ENCODE results near the gene CMSS1.

Gene CMSS1

DNA sequence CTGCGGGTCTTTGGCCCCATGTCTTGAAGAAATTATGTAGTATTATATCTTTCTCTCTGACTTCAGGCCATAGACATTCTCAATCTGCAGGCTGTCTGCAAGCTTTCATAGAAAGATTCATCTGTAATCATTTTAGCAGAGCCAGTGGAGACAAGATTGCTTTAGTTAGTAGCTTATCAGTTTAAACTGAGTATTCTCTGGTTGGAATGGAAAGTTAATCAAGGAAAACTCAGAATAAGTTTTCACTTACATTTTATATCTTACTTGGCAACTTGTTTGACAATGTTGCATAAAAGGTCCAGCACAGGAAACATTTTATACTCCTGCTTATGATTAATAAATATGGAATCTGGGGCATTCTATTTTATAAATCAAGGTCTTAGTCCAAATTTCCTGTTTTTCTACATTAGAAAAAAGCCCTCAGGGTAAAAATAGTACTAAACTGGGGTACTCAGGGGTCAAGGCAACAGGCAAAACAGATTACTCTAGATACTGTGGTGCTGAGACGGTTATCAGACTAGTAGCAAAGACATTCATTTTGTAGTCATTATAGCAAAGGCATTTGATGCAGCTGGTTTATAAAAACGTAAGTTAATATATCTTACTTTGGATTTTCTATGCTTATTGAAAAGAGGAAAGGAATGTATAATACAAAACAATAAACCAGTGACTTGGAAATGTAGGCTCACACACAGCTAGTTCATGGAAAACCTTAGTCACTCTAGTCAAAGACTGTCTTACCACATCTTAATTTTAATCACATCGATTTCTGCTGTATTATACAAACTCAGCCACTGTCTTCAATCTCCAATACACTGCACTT is 341.9 kb downstream of the CMSS1 start:
- no peak for FAIRE-seq

DNA sequence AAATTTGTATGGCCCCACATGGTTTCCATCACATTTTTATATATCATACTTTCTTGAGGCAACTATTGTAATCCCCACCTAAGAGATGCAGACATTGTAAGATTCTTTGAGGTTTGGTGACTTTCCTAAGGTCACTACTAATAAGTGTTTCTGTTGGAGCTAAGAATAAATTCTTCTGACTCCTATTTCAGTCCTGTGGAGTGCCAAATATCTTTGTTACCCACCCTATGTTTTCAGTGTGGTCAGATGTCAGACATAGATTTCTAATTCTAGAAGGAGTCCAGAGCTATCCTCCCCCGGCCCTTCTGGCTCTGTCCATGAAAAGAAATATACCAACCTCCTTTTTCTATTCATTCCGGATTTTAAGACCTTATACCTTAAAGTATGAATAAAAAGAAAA is 342.9 kb downstream of the CMSS1 start:
- FAIRE-seq: no peak

DNA sequence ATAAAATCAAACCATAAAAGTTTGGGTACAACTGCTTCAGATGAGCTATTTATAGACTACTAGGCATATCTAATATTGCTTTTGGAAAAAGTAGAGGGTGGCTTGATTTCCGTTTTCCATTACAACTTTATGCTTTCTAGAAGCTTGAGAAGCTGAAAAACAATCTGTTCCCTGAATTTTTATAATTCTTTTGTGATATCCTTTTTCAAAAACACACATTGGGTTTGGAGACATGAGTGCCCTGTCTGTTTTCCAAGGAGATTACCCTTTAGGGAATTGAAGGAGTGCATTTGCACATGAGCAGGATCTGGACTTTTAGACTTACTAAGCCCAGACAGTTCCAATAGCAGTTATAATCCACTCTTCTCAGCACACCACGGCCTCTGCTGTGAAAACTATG is 346.1 kb downstream of the CMSS1 start:
- no peak for FAIRE-seq

DNA sequence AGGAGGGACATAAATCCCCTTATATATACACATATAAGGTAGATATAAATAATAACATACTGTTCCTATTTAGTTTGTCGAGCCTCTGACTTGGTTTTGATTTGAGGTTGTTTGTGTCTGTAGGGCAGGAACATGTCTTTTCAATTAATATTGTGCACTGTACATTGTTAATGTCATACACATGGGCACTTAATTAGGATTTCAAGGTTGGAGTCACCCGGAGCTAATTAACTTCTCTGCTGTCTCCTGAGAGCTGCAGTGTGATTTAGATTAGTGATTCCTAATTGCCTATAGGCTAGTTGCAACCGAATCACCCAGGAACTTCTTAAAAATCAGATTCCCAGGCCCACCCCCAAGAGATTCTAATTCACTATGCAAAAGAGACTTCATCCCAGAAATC is 347.1 kb downstream of the CMSS1 start:
- FAIRE-seq: no peak

DNA sequence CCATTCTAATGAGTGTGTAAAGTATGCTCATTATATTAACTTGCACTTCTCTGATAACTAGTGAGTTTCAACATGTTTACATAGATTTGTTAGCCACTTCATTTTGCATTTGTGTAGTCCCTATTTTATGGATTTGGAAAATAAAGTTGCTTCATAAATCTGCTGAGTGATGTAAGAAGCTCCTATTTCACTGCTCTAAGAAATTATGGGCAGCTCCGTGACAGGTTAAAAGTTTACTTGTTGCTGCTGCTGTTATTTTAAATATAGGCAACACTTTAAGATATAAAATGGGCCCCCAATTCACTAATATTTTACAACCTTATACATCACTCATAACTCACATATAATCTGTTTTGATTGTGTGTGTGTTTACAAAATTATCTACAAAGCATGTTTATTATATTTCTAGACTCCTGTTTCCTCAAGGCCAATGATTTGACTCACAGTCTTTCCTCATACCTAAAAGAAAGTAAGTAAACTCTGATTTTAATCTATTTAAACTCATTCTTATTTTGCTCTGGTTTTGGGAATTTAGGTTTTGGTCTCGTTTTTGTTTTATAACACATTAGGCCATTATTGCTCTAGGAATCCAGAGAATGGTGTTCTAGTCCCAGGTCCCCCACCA is 348.4 kb downstream of the CMSS1 start:
- no peak for FAIRE-seq

DNA sequence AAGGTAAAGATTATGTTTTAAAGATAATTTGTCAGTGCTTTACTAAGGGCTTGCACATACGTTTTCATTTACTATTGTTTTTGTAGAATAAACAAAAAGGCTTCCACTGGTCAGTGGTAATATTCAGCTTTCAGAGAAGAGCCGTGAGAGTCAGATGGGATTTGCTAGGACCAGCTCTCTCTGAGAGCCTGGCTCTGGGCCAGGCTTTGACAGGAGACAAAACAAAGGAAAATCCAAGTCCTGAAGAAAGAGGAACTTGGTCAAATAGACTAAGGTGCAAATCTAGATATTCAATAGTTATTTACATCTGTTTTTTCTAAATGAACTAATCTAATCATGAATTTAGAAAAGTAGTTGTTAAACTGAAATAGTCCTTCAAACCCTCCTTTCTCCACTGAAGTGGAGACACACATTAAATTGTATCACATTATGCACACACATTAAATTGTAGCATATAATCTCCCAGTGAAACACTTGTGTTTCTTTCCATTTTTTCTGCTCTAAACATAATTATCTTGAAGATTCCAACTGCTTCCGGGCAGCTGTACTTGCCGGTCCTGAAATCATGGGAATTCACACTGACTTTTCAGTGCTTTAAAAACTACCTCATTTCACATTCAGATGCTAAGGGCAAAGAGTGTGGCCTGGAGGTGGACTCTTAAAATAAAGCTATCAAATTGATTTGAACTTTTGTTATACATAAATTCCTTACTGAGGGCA is 351.7 kb downstream of the CMSS1 start:
- FAIRE-seq: no peak

DNA sequence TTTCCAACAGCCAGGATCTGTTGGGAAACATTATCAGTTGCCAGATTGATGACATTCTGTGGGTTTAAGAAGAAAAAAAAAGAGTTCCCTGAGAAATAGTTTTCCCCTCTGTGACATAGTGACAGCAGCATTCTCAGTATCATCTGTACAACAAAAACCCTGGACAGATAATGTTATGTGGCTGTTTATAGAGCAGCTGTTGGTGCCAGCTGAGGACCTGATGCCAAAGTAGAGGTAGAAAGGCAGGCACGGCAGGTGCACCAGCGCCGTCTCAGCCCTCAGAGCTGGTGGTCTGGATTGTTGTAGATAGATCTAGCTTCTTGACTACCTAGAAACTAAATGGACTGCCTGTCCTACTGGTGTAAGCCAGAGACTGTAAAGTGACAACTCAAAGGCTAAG is 352.8 kb downstream of the CMSS1 start:
- no peak for FAIRE-seq

DNA sequence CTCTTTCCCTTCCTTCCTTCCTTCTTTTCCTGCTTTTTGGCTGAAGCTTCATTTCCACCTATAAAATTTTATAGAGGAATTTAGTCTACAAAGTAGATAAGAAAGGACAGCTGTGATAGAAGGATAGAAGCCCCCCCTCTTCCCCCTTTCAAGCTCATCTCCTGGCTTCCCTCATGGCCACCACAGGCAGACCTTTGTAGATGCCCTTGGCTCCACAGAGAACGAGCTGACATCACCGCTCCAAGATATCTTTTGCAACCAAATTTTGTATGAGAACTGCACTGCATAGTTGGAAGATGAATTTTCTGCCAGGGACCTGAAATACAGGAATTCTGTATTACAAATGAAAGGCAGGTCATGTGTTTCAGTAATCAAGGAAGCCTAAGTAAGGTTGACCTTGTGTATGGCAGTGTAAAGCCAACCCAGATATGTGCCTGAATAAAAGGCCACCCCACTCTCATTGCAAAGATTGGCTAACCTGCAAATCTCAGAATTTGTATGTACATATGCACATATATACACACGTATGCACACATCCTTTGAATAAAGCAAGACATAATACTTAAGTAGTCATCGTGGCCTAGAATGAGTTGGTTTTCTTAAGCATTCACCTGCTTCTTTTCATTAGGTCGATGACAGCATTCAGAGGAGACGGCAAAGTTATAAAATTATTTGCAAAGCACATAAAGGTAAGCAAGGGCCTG is 353.7 kb downstream of the CMSS1 start:
- no peak for FAIRE-seq

DNA sequence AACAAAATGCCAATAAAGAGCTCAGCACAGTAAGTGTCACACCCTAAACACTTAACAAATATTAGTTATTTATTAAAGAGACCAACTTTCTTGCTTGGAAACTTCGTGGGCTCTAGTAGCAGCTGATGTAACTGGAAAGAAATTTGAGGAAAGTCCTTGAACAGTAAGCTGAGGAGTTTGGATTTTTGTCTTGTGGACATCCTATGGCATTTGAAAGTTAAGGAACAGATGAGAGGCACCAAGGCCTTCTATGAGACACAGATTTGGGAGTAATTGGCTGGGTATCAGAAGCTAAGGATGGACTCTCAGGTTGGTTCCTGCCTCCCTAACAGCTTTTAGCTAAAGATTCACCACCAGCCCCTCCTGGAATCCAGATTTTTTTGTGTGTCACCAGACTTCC is 356.3 kb downstream of the CMSS1 start:
- FAIRE-seq: no peak

DNA sequence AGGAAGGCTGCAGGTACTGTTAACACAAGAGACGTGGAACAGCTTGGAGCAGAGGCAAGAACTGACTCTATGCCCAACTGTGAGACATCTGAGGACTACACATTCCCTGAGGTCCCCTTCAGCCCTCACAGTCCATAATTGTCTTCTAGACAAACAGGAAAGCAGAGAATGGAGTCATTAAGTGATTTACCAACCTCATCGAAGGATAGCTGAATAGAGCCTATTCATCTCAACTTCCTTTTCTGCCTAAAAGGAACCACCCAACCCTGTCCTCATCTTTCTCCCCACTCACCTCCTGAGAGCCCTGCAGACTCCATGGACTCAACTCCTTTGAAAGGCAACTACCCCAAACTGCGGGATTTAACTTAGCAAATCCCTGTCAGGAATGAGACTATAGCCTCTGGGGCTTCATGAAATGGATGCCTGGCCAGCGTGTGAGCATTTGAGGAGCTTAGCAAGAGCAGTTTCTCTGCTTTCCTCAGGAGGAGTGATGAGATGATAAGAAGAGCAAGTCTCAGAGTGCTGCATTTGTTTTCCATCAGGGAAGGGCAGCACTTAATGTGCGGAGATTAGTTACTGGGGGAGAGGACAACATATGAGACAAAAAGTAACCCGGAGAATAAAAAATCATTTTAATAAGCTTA is 358.1 kb downstream of the CMSS1 start:
- FAIRE-seq: no peak

DNA sequence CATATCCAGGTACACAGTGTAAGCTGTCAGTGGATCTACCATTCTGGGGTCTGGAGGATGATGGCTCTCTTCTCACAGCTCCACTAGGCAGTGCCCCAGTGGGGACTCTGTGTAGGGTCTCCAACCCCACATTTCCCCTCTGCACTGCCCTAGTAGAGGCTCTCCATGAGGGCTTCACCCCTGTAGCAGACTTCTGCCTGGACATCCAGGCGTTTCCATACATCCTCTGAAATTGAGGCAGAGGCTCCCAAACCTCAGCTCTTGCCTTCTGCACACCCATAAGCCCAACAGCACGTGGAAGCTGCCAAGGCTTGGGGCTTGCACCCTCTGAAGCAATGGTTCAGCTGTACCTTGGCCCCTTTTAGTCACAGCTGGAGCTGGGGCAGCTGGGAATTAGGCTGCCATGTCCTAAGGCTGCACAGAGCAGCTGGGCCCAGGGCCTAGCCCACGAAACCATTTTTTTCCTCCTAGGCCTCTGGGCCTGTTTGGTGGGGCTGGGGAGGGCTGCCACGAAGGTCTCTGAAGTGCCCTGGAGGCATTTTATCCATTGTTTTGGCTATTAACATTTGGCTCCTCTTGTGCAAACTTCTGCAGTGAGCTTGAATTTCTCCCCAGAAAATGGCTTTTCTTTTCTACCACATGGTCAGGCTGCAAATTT is 362.2 kb downstream of the CMSS1 start:
- no peak for FAIRE-seq

DNA sequence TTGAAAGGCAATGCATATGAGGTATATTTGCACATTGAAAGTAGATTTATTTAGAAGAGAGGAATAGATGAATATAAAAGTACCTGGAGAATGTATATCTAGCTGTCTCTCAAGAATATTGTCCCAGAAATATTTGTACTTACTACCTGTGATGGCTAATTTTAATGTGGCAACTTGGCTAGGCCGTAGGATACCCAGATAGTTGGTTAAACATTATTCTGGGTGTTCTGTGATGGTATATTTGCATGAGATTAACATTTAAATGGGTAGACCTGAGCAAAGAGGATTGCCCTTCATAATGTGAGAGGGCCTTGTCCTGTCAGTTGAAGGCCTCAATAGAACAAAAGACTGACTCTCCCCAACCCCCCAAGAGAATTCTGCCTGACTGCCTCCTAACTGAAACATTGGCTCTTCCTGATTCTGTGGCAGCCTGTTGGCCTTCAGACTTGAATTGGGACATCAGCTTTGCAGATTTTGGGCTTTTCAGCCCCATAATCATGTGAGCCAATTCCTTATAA is 366.0 kb downstream of the CMSS1 start:
- FAIRE-seq: no peak

DNA sequence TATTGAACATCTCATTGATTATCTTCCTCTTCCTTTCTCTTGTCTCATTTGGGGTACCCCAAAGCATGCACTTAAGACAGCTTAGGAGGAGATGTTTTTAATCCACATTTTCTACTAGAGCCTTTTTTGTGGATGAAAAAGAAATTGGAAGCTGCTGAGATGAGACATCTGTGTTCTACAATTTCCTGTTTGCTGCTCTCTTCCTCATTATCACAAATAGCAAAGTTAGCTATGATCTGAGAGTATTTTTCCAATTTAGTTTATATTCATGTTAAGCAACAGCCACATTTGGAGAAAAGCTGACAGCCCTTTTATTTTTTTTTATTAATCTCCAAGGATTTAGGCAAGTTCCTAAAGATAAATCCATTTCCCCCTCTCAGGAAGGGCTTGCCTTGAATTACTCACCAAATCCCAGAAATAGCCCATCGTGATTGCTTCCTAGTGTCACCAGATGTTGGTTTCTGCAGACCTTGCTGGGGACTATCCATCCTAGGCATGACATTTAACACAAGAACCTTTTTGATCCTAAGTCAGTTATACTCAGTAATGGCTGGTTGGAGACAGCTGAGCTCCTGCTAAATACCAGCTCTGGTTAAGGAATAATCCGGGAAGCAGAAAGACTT is 367.4 kb downstream of the CMSS1 start:
- no peak for FAIRE-seq

DNA sequence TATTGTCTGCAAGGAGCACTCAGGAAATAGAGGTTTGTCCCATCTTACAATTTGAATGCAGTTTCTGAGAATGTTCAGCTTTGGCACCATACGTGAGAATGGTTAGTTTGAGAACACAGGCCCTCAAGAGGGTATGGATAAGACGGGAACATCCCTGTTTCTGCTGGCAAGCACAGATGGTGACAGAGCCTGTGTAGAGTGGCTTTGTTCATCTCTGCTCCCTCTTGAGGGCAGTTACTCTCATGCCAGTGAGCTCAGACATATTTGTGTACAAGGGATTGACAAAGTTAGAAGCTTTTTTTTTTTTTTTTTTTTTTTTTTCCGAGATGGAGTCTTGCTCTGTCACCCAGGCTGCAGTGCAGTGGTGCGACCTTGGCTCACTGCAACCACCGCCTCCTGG is 368.2 kb downstream of the CMSS1 start:
- no peak for FAIRE-seq

DNA sequence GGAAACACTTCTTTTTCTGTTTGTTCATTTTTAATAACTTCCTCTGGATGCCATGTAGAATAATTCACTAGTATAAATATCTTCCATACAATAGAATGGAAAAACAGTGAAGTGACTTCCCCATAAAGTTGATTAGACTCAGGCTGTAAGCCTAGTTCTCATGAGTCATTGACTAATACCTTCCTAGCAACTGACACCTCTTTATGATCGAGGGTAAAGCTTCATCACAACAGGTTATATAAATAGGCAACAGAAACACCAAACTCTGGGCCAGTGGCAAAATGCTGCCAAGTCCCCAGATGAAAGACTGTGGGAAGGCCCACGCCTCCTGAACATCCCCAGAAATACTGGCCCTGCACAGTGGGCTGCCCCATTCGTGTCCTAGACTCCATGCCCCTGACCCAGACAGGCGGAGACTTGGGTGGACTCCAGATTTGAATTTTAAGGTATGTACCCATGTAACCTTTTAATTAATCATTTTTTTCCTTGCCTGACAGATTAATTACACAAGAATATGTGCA is 371.8 kb downstream of the CMSS1 start:
- no peak for FAIRE-seq

DNA sequence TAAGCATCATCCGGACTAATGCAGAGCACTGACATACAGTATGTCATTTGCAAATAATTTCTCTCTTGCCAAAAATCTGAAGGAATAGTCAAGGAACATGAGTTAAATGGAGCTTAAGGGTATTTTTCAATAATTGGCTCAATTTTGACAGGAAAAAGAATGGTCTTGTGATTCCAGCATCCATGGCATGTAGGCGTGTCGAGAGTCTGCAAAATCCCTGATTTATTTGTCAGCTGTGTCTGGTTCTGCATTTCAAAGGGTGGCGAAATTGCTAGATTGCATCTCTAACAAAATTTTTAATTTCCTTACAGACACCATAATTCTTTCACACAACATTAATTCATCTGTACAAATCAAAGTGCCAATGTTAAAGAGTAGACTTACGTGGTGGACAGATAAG is 377.7 kb downstream of the CMSS1 start:
- FAIRE-seq: no peak

DNA sequence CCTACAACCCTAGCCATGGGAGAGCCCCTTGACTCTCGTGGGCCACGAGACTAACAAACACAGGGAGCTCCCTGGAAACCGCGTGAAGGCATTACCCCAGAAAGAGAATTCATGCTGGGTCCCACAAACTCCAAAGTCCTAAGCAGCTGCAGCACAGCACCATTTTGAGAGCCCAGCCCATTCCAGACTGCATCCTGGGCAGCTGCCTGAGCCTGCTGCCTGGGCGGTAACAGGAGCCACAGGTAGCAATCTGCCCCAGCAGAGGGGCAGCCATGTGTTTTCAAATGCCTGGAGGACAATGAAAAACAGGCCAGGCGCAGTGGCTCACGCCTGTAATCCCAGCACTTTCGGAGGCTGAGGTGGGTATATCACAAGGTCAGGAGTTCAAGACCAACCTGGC is 380.2 kb downstream of the CMSS1 start:
- FAIRE-seq: no peak

DNA sequence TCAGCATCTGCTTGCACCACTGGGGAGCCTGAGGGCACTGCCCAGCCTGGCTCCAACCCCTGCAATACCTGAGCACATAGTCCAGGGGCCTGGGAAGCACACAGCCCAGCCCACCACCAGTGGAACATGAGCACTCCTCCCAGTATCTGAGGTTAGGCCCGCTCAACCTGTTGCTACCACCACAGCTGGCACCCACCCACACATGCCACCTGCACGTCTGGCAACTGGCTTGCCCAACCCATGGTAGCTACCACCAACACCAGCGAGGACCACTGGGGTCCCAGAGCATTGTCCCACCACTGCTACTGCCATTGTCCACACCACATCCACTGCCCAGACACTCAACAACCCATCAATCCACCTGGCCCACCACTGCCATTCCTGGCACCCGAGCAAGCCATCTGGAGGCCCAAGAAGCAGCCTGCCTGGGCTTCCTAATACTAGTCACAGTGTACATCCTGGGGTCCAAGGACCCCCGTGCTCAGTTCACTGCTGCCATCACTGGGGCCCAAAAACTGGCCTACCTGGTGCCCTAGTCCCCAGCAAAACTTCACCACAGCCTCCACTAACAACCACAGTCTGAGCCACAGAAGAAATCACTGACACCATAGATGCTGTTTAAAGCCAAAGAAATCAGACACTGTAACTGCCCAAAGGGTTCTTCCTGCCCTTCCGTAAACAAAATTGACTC is 381.1 kb downstream of the CMSS1 start:
- no peak for FAIRE-seq

DNA sequence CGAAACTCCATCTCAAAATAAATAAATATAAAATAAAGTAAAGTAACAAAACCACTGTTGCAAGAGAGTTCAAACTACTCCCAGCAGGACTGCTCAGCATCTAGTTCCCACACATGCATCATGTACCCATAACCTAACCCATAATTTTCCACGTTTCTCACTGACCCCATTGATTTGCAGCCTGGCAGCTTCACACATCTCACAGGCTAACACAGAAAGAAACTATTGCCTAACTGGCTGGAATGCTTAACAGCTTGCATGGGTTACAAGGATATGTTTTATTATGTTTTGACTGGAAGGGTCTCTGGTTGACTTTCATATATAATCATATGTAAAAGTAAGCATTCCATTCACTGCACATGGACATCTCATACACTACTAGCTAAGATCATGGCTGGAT is 387.5 kb downstream of the CMSS1 start:
- no peak for FAIRE-seq

DNA sequence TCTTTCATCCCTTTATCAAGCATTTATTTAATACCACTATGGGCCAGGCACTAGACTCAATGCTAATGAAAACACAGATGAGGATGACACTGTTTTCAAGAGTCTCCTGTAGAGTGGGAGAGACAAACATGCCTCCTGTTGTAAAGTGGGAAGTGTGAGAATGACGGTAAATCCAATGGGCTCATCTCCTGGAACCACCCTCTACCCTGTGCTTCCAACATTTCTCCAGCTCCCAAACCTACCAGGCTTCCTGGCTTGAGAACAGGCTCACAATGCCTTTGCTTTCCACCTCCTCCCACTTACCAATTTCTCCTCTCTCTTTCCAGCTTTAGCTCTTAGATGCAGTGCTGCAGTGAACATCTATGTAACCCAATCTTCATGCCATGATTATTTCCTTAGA is 389.0 kb downstream of the CMSS1 start:
- FAIRE-seq: no peak

DNA sequence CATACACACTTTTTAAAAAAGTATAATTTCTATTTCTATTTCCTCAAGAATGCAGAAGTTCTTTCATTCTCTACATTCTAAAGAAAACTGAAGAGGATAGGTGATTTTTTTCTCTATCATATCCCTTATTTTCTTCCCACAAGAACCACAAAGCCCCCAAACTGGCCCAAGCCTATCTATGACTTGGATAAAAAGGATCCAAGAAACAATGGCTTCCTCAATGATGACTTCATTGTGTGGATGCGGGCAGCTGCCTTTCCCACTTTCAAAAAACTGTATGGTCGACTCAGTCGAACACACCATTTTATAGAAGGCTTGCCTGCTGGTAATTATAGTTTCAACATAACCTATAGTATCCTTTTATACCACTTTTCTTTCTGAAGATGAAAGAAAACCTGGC is 390.2 kb downstream of the CMSS1 start:
- no peak for FAIRE-seq

All from G401.6 (cell line).